ENCODE measurements around the gene PNPLA1.

DNA sequence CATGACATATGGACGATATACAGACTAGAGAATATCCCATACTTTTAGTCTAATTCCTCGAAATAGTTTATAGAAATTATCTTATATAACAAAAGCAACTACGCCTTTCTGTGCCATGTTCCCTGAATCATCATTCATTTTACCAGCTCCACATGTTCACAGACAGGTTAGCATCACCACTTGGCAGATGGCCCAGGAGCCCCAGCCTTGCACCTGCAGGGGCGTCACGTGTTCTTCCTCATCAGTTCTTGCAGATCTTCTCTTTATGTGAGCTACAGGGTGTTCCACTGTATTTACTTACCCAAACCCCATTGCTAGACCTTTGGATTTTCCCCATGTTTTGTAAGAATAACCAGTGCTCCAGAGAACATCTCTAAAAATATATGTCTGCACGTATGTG is 79.4 kb downstream of the PNPLA1 start:
- TF ChIP-seq, protein P1, sequence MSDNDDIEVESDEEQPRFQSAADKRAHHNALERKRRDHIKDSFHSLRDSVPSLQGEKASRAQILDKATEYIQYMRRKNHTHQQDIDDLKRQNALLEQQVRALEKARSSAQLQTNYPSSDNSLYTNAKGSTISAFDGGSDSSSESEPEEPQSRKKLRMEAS (IDR thresholded peaks at IDR 0.05): no peak
- TF ChIP-seq EP300 (IDR thresholded peaks at IDR 0.05; ENCODE audit: borderline replicate concordance) (no peak), ZBTB7A (IDR thresholded peaks at IDR 0.05; ENCODE audit: low read depth) (no peak), CEBPB (IDR thresholded peaks at IDR 0.05) (no peak), RAD21 (IDR thresholded peaks at IDR 0.05; ENCODE audit: low read depth) (no peak)
- TF ChIP-seq, protein P2, sequence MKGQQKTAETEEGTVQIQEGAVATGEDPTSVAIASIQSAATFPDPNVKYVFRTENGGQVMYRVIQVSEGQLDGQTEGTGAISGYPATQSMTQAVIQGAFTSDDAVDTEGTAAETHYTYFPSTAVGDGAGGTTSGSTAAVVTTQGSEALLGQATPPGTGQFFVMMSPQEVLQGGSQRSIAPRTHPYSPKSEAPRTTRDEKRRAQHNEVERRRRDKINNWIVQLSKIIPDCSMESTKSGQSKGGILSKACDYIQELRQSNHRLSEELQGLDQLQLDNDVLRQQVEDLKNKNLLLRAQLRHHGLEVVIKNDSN (IDR thresholded peaks at IDR 0.05): peak; percentile 37; the same call in 1 of the 2 replicates
